Eye (tissue), 1 donor: Measurements from ENCODE around the gene SLC16A4.

ENCODE experiments used
- DNase-seq: peaks from one replicate; pipeline ENCODE4 v3.0.0-alpha.2; 2015

Gene SLC16A4

DNA sequence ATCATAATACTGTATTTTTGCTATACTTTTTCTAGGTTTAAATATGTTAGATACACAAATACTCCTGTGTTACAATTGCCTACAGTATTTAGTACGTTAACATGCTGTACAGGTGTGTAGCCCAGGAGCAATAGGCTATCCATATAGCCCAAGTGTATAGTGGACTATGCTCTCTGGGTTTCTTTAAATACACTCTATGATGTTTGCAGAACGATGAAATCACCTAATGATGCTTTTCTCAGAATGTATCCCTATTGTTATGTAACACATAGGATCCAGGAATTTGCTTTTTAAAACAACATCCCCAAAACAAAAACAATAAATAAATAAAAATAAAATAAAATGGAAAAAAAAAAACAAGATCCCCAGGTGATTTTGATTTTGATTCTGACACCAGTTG, 69.8 kb downstream of the SLC16A4 start:
- no peak for DNase-seq

DNA sequence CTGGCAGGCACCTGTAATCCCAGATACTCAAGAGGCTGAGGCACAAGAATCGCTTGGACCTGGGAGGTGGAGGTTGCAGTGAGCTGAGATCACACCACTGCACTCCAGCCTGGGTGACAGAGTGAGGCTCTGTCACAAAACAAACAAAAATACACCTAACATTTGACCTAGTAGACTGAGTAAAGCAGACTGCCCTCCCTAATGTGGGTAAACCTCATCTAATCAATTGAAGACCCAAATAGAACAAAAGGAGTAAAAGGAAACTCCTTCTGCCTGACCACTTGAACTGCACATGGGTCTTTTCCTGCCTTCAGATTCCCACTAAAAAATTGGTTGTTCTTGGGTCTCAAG, 70.7 kb downstream of the SLC16A4 start:
- no peak for DNase-seq

DNA sequence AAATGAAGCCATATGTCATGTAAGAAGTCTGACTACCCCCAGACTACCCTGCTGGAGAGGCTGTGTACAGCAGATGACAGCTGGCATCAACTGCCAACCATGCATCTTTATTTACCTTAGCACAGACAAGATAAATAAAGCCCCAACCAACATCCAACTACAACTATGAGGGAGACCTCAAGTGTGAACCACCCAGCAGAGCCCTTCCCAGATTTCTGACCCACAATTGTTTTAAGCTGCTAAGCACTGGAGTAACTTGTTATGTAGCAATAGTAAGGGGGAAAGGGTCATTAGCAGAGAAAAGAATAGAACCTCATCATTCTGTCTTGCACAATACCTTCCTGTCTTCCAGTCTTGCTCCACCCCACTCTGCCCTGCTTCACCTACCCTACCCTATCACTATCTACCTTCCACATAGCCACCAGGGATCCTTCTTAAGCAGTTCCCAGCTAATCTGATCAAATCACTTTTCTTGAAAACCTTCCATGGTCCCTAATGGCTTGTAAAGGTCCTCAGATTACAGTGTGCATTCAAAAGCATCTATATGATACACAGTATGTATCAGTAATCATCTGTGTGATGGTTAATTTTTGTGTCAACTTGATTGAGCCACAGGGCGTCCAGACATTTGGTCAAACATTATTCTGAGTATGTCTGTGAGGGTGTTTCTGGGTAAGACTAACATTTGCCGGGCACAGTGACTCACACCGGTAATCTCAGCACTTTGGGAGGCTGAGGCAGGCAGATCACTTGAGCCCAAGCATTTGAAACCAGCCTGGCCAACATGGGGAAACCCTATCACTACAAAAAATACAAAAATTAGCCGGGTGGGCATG, 71.3 kb downstream of the SLC16A4 start:
- no peak for DNase-seq

DNA sequence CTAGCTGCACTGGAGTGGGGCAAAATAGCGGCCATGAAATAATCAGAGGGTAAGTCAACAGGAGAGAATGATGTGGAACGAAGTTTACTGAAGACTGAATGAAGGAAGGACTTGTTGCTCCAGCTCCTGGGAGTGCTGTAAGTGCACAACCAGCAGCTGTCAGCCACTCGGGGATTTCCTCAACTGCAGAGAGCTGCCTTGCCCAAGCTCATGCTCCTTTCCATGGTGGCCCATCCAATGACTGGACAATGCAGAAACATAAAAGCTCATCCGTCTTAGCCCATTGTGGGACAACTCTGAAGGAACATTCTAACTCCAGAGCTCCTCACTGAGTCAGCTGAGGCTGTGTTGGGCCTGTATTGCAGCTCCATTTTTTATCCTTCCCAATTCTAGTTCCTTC, 72.8 kb downstream of the SLC16A4 start:
- no peak for DNase-seq

DNA sequence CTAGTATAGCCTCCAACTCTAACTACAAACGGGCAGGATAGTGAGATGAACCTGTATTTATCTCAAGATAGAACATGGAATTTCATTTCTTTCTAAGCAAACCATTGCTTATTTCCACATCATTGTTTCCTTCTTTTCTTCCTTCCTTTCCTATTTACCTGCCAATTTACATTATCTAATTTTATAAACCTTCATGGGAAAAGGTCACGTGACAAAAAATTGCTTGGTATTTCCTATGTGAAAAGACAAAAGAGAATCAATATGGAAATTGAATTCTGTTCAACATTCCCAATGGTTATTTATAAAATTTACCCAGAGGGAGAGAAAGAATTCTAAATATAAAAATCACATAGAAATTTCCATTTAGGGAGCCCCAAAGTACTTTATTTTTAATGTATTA, 74.1 kb downstream of the SLC16A4 start:
- DNase-seq, result no peak
